Measurements from ENCODE around the gene DMWD.

The DMWD gene, protein sequence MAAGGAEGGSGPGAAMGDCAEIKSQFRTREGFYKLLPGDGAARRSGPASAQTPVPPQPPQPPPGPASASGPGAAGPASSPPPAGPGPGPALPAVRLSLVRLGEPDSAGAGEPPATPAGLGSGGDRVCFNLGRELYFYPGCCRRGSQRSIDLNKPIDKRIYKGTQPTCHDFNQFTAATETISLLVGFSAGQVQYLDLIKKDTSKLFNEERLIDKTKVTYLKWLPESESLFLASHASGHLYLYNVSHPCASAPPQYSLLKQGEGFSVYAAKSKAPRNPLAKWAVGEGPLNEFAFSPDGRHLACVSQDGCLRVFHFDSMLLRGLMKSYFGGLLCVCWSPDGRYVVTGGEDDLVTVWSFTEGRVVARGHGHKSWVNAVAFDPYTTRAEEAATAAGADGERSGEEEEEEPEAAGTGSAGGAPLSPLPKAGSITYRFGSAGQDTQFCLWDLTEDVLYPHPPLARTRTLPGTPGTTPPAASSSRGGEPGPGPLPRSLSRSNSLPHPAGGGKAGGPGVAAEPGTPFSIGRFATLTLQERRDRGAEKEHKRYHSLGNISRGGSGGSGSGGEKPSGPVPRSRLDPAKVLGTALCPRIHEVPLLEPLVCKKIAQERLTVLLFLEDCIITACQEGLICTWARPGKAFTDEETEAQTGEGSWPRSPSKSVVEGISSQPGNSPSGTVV

DNA sequence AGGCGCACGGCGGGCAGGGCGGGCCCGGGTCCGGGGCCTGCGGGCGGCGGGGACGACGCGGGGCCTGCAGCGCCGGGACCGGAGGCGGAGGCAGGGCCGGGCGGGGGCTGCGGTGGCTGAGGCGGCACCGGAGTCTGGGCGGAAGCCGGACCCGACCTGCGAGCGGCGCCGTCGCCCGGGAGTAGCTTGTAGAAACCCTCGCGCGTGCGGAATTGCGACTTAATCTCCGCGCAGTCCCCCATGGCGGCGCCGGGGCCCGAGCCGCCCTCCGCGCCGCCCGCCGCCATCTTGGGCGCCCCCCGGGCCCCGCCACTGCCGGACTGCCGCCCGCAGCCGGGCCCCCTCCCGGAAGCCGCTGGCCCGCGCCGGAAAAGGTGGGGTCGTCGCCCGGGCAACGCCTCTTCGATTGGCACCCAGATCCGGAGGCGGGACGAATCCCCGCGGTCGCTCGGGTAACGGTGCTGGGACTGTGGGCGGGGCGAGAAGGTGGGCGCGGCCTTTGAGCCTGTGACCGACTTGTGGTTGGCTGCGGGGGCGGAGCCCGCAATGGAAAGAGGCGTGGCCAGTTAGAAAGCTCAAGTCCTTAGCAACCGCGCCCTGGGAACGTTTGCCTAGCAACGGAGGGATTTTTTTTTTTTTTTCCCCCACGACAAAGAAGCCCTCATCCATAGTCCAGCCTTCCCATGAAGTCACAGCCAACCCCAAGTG is at the start of gene DMWD:
Gene DMWD (minus strand): TSS at position 376 of the 708 bp plus-strand sequence. CDS start 89 bp downstream, at position 287.
- peak; percentile 99 to 100 (median 100) for DNase-seq

DNA sequence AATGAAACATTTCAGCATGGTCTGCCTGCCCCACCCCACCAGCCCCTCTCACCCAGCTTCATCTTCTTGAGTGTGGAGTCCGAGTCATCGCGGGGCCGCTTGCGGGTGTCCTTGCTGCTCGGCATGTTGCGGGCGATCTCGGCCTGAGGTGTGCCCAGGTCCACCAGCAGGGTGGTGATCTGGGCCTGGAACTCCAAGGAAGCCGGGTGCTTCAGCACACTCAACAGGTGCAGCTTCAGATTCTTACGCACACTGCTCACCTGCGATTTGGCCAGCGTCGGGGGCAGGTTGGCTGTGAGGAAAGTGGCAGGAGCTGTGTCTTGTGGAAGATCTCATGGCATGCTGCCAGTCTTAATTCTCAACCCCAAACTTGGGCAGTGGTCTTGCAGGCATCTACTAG is 49.6 kb upstream of the DMWD start:
- DNase-seq, result no peak

DNA sequence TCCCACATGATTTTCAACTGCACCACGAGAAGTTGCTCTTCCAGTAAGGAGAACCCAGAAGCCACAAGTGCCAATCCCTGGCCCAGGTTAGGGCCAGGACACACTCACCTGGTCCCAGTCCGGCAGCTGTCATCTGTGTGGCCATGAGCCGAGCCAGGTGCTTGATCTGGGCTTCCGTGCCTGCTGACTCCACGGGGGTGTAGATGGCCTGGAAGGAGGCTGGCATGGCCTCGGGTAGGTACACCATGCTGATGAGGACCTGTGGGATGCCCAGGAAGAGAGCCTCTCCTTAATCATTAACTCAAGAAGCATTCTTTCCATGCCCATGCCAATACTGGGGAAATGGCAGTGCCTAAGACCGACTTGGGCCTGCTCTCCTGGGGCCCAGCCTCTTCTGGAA is 42.3 kb upstream of the DMWD start:
- no peak for DNase-seq

DNA sequence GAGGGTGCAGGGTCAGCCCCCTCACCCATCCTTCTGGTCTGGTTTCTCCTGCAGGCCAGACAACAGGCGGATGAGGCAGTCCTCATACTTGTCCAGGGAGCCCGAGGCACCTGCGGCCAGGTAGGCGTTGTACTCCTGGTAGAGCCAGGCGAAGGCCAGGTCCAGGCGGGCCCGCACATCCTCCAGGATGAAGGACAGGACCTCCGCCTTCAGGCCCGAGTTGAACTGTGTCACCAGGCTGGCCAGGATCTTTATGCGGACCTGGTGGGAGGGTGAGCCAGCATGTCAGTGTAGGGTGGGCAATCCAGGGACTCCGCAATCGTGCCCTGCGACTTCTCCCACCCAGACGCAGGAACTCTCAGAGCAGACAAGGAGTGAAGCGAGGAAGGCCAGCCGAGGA is 36.3 kb upstream of the DMWD start:
- DNase-seq, result no peak

DNA sequence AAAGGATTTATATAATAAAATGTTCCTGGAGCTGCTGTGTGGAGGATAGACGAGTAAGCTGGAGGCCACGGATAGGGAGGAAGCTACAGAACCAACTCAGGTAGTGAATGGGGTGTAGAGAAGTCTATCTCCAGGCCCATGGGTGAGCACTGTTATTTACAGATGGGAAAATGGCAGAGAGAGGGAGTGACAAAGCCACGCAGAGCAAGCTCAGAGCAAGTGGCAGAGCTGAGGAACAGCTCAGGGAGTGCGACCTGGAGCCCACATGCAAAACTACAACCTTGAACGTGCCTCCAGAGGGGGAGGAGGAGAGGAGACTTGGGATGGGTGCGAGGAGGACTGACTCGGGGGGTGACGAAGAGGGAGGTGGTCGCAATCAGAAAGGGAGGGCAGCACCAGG is 35.9 kb upstream of the DMWD start:
- no peak for DNase-seq

DNA sequence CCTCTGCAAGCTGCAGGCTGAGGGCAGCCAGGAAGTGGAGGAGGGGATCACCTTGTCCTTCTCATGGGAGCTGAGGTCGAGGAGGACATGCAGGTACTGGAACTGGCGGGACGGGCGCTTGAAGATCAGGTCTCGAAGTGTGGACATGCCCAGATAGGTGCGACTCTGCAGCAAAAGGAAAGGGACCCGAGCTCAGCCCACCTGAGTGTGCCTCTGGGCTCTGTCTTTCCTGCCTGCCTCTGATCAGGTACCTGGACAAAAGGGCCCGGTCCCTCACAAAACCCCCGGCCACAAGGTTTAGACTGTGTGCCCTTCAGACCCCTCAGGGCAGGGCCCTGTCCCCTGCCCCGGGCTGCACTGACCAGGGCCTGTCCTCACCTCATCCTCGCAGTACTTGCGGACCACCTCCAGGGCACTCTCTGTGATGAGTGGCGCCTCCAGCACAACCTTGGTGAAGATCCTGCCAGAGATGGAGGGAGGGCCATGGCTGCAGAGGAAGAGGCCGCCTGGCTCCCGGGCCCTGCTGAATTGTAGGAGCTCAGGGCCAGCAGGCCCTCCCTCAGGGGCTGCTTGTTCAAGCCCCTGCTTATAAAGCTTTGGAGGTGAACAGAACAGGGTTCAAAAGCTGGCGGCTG is 34.9 kb upstream of the DMWD start:
- DNase-seq, result no peak

DNA sequence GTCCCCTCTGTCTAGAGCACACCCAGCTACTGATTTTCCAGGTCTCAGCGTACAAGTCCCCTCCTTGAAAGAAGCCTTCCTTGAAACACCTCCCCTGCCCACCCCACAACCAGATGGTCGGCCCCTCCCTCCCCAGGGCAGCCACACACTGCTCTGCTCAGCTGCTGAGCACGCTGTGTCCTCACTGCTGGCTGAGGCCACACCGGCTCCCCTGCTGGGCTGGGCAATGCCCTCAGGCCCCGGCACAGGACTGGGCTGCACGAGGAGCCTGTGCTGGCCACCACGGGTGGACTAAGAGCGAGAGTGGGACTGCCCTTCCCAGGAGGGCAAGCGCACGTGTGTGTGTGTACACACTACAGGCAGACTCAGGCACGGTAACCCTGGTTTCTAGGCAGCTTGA is 34.3 kb upstream of the DMWD start:
- DNase-seq, result no peak

DNA sequence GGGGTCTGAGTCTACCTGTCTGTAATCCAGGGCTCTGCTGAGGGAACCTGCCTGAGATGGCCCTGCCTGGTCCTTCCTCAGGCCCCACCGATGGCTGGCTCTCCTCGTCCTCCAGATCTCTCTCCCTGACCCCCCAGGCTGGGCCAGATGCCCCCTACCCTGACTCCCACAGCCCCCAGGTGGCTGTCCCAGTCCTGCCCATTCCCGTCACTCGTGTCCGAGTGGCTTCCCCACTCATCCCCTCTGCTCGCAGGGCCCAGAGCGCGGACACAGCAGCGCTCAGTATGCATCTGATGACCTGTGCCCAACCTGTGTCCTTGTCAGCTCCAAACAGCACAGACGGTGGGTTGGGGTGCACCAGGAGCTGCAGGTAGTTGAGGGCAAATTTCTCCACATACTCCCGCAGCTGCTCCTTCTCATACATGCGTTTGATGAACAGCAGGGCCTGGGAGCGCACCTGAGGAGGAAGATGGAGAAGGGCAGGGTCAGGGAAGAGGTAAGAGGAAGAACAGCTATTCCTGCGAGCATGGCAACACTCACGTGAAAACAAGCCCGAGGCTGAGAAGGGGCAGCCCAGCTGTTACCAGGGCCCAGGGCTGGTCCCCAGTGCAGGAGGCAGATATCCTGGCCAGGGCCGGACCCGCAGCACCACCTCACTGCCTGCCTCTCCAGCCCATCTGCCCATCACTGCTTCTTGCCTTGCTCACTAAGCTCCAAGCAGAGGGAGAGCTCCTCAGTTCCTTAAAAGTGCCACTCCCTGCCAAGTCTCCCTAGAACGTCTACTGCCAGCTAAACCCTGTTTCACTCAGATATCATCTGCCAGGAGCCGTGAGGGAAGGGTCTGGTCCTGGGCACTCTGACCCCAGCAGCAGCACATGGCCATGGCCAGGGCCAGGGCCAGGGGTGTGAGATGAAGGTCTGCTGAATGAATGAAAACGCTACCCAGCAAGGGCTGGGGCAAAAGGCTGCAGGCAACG is 33.6 kb upstream of the DMWD start:
- no peak for DNase-seq

DNA sequence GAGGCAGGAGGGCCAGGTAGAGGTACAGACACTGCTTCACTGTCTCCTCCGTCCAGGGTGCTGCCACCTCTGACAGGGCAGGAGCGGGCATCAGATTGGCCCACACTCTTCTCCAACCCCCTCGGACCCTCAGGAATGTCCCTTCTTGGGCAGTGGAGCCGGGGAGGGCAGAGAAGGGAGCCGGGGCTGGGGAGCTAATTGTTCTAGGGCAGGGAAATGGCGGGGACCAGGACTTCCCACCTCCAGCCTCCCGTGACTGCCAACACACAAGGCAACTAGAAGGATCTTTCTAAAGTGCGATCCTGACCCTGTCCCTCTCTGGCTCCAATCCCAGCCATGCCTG is 32.6 kb upstream of the DMWD start:
- no peak for DNase-seq

DNA sequence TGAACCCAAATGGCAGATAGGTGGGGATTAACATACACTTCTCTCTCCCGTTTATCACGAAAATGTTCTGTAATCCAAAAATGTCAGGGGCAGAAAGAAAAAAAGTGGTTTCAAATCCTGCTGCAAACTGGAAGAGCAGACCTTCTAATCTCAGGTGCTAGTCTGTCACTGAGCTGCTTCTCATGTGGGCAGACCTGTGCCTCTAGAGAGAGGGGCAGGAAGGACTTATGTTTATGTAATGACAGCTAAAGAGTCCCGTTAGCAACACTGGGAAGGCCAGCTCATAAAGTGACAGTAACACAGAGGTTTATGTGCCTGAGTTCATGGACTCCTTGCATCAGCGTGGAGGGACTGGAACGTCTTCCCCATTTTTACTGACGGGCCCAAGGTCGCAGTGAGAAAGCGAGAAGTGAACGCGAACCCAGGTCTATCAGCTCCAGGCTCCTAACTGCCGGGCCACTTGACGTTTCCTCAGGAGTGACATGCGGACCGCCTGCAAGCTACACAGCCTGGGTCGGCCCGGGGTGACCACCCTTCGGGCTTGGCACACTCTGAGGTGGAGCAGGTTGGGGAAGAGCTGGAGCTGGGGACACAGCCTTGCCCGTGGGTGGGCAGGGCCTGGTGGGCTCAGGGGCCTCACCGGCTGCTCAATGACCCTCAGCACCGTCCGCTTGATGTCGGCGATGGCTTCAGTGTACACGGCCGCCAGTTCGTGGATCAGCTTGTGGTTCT is 32.1 kb upstream of the DMWD start:
- no peak for DNase-seq

DNA sequence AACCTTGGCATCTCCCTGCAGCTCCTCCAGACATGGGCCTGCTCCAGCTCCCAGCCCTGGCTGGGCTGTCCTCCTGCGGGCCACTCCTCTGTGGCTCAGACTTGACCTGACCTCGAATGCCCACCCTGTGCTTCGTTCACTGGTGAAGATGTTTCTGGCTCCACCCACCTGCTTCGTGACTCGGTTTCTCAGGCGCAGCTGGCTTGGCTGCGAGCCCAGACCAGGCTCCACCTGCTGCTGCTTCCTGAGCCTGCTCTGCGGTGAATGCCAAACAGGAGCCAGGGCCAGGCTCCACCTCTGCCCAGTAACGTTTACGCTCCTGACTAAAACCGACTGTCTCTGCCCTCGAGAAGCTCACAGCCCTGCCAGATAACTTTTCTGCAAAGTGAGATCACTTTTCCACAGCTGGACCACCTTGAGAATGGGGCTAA is 31.4 kb upstream of the DMWD start:
- no peak for DNase-seq

DNA sequence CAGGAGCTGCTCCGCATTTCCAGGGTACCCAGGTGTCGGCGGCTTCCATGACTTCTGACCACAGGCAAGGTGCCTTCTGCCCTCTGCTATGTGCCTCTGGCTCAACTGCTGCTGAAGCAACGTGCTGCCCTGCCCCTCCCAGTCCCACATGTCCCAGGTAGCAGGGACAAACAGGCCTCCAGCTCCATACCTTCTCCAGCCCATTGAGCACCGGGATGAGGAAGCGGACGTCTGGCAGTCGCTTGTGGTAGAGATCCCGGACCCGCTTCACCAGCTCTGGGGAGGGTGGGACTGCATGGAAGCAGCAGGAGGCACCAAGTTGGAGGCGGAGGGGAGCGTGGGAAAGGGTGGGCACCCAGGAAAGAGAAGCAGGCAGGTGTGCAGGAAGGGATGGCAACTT is 30.5 kb upstream of the DMWD start:
- DNase-seq, result no peak

DNA sequence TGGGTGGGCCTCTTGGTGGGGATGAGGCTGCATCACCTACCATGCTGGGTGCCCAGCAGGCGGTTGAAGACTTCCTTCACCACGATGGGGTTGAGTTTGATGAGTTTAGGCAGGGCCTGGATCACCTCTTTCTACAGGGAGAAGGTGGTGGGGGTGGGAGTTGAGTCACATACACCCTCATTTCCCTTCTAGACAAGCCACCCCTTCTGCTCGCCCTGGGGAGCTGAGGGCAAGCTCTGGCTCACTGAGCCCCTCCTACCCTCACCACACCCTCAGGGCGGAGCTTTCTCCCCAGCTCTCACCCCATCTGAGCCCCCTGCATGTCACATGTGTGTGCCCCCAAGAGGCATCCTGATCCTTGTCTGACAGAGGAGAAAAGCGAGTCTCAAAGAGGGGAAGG is 30.1 kb upstream of the DMWD start:
- no peak for DNase-seq

DNA sequence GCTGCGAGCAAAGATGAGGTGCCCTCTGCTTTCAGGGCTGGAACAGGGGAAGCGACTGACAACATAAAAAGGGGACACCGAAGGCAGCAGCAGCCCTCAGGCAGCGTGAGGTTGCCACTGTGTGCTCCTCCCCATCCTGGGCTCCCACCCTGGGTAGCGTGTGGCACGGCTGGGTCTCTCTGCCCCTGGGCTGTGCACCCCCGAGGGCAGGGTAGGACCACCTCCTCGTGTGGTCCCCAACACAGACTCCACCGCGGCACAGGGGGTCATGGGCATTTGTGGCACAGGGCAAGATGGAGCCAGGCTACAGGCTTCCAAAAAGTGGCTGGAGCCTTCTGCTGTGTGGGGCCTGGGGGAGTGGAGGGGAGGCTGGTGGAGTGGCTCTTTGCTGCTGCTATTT is 28.9 kb upstream of the DMWD start:
- DNase-seq, result no peak

DNA sequence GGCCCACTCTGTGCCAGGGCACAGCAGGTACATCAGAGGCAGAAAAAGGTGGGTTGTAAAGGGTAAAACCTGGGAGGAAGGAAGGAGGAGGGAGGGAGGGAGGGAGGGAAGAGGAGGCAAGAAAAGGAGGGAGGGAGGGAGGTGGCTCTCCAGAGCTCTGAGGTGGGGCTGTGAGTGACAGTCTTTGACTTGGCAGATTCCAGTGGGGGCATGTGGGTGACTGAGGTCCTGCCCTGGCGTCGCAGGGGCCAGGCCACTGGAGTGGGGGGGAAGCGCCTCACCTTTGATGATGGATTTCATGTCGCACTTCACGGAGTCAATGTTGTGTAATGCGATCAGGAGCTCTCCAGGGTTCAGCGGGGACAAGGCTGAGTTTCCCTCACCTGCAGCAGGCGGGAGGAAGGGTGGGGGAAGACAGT is 28.5 kb upstream of the DMWD start:
- DNase-seq, result no peak

DNA sequence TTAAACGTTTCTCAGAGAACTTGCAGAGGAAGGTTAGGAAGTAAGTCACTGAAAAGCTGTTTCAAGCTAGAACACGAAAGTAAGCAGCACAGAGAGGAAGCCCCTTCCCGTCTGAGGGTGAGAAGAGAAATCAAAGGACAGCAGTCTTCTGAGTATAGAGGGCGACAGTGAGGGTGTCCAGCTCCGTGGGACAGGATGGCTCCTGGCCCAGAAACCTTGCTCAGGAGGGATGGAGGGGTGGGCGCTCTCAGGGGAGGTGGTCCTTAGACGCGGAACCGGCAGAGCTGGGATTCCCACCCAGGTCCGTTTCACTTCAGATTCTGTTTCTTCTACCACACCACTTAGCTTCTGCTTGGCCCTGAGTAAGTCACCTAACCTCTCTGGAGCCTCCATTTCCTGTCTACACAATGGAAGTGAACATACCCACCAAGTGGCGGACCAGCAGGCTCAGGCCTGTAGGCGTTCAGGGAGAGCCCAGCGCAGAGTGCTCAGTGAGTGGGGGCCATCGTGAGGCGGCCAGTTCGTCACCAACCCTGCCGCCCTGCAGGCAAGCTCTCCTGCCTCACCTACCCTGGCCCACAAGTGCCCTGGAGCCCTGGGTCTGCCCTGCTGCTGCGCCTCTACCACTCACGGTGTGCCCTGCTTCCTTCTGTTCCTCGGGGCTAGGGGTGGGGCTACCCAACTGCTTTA is 27.9 kb upstream of the DMWD start:
- no peak for DNase-seq

DNA sequence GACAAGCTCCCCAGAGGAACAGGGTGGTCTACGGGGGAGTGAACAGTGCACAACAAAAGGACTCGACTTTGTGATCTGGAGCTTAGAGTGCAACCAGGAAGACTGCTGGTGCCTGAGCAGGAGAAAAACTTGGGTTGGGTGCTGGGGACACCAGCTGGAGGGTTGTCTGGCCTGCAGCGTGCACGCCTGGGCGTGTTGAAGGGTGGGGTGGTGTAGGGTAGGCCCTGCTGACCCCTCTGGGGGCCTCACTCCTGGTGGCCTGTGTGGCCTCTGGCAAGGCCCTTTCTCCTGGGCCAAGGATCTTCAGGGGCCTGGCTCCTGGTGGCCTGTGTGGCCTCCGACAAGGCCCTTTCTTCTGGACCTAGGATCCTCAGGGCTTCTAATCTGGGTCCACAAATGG is 27.1 kb upstream of the DMWD start:
- no peak for DNase-seq

DNA sequence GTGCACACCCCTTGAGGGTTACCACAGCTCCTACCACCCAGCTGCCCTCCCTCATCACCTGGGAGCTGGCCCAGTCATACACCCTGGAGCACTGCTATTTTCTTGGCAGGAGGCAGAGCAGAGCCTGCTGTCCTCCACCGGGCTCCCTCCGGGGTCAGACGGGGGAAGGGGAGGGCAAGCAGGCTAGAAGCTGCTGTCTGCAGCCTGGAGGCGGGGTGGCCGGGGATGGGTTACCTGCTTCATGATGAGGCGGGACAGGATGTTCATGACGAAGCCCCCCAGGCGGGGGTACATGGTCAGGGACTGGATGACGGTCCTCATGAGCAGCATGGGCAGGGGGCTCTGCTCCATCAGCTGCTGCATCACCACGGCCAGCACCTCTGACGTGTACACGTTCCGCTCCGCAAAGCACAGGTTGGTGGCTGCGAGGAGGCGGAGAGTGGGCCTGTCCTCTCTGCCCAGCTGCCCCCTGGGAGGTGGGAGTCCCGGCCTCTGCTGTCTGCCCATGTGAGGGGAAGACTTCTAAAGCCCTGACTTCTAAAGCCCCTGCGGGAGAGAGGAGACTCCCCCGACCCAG is 25.2 kb upstream of the DMWD start:
- no peak for DNase-seq

DNA sequence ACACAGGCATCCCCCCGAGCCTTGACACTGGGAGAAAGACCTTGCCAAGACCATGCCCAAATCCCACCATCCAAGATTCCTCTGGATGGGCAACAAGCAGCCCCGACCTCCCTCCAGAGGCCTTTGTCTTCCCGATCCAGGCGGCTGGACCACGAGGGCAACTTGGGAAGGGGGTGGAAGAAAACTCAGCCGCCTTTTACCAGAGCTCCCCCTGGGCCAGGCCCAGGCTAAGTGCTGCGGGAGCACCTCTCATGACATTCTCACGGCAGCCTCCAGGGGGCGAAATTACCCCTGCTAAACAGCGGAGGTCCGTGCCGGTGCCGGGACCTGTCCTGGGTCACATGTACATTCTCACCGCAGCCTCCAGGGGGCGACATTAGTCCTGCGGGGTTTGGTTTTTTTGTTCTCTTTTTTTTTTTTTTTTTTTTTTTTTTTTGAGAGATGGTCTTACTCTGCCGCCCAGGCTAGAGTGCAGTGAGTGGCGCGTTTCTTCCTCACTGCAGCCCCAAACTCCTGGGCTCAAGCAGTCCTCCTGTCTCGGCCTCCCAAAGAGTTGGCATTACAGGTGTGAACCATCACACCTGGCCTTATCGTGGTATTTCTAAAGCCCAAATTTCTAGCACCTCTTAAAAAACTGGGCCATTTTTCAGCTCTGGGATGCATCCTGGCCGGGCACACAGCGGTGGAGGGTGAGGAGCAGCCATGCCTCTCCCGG is 24.5 kb upstream of the DMWD start:
- DNase-seq, result peak; percentile 96 to 98 (median 97)
